H1 (cell line): ENCODE data around the gene ZNF747. TPM values are rescaled to one million over a fixed set of nuclear protein-coding genes. Genes with fewer than 3 reads are reported as not detected.

Experiments used
- BACH1 ChIP-seq: IDR thresholded peaks from 2 replicates; pipeline ENCODE4 v1.6.1; 2012; ENCODE audit warnings: low read length, improper control_type of control experiment
- CHD2 ChIP-seq: IDR thresholded peaks from 2 replicates; pipeline ENCODE4 v1.6.1; 2012; ENCODE audit warnings: low read length, improper control_type of control experiment
- HDAC2 ChIP-seq, 2 experiments: fragments of 300-600 bp in 1 of 2; sonication (generic) in 1 of 2; IDR thresholded peaks; 2 replicates each; pipeline ENCODE4 v1.6.1; 2011 to 2012; ENCODE audit warnings: low read depth in 2 of 2, low read length in 2 of 2, mild to moderate bottlenecking in 2 of 2, moderate library complexity in 2 of 2, borderline replicate concordance in 1 of 2, inconsistent platforms in 1 of 2
- KDM1A ChIP-seq: fragments of 200-600, 300-600 bp; sonication (generic); IDR thresholded peaks from 2 replicates; pipeline ENCODE4 v1.7.1; 2016; ENCODE audit warnings: mild to moderate bottlenecking, low read length, borderline replicate concordance
- MAX ChIP-seq: IDR thresholded peaks from 2 replicates; pipeline ENCODE4 v1.6.1; 2012; ENCODE audit warnings: inconsistent platforms
- PHF8 ChIP-seq: fragments of 200-600 bp; sonication (generic); conservative IDR thresholded peaks from 2 replicates; pipeline ENCODE4 v1.7.1; 2012; ENCODE audit warnings: low read depth, mild to moderate bottlenecking, inconsistent platforms, low read length, moderate library complexity
- POU5F1 ChIP-seq: IDR thresholded peaks from 2 replicates; pipeline ENCODE4 v1.6.1; 2011; ENCODE audit warnings: low read depth, mild to moderate bottlenecking, low read length, moderate library complexity
- SIN3A ChIP-seq, 2 experiments: IDR thresholded peaks in 1 of 2; conservative IDR thresholded peaks in 1 of 2; 2 replicates each; pipeline ENCODE4 v1.6.1; 2011 to 2012; ENCODE audit warnings: low read length in 2 of 2, improper control_type of control experiment in 1 of 2, low read depth in 1 of 2, mild to moderate bottlenecking in 1 of 2
- TEAD4 ChIP-seq: IDR thresholded peaks from 2 replicates; pipeline ENCODE4 v1.6.1; 2012; ENCODE audit warnings: low read depth, low read length, inconsistent platforms, mixed read lengths
- polyA plus RNA-seq, 7 experiments: library from polyadenylated mRNA; depleted of rRNA in 3 of 7; stranded (reverse) in 5 of 7; unstranded in 2 of 7; fragments of >200 nt in 5 of 7; fragments of 200-250 nt in 2 of 7; gene quantifications; 1 replicate in 5 of 7; 2 replicates in 1 of 7; 4 replicates in 1 of 7; pipeline versions ENCODE4 v1.2.1 to v1.2.3, GENCODE V29; 2011 to 2013; ENCODE audit warnings: missing spikeins in 2 of 7, mixed read lengths in 2 of 7
- total RNA-seq: library from RNA; stranded (reverse); fragmentation: NEBNext Ultra II Directional; extraction: Animal tissue kit (Norgen Biotek cat#: 25700); gene quantifications from 2 replicates; pipeline ENCODE4 v1.2.1, GENCODE V29; 2021
- TF ChIP-seq, protein P1 (sequence below): fragments of 300-600 bp; sonication (generic); IDR thresholded peaks from 2 replicates; pipeline ENCODE4 v1.7.1; 2012; ENCODE audit warnings: low read length, moderate library complexity, mild to moderate bottlenecking, inconsistent platforms; ENCODE audit not compliant: insufficient replicate concordance

ZNF747 gene
- total and polyA plus RNA-seq, 2 of the 8 experiments (the other 6 are each of a cell fraction or from before 2014, with no cell fraction given), result 9.9 to 10.3 TPM

DNA sequence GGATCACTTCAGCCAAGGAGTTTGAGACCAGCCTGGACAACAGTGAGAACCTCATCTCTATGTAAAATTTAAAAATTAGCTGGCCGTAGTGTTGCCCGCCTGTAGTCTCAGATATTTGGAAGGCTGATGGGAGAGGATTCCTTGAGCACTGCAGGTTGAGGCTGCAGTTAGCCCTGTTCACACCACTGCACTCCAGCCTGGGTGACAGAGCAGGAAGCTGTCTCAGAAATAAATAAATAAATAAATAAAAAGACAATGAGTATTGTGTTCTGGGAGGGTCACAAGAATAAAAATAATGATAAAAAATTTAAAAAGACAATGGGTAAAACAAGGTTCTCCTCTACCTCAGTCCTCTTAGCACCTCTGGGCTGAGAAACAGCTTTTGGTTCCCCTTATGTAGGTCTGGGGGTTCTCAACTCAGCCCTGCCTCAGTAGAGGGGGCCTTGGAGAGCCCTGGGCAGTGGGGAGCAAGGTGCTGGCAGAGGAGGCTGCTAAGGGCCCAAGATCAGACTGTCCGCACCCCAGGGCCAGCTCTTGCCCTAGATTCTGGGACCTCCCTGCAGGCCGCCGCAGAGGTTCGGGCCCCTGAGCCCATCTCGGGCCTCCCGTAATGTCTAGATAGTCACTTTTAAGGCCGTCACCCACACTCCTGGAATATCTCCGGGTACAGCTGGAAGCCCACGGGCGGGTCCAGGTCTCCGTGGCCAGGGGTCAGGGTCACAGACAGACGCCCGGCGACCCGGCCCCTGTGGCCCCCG, 20.1 kb upstream of the ZNF747 start (continued):
- TF ChIP-seq, protein P1, sequence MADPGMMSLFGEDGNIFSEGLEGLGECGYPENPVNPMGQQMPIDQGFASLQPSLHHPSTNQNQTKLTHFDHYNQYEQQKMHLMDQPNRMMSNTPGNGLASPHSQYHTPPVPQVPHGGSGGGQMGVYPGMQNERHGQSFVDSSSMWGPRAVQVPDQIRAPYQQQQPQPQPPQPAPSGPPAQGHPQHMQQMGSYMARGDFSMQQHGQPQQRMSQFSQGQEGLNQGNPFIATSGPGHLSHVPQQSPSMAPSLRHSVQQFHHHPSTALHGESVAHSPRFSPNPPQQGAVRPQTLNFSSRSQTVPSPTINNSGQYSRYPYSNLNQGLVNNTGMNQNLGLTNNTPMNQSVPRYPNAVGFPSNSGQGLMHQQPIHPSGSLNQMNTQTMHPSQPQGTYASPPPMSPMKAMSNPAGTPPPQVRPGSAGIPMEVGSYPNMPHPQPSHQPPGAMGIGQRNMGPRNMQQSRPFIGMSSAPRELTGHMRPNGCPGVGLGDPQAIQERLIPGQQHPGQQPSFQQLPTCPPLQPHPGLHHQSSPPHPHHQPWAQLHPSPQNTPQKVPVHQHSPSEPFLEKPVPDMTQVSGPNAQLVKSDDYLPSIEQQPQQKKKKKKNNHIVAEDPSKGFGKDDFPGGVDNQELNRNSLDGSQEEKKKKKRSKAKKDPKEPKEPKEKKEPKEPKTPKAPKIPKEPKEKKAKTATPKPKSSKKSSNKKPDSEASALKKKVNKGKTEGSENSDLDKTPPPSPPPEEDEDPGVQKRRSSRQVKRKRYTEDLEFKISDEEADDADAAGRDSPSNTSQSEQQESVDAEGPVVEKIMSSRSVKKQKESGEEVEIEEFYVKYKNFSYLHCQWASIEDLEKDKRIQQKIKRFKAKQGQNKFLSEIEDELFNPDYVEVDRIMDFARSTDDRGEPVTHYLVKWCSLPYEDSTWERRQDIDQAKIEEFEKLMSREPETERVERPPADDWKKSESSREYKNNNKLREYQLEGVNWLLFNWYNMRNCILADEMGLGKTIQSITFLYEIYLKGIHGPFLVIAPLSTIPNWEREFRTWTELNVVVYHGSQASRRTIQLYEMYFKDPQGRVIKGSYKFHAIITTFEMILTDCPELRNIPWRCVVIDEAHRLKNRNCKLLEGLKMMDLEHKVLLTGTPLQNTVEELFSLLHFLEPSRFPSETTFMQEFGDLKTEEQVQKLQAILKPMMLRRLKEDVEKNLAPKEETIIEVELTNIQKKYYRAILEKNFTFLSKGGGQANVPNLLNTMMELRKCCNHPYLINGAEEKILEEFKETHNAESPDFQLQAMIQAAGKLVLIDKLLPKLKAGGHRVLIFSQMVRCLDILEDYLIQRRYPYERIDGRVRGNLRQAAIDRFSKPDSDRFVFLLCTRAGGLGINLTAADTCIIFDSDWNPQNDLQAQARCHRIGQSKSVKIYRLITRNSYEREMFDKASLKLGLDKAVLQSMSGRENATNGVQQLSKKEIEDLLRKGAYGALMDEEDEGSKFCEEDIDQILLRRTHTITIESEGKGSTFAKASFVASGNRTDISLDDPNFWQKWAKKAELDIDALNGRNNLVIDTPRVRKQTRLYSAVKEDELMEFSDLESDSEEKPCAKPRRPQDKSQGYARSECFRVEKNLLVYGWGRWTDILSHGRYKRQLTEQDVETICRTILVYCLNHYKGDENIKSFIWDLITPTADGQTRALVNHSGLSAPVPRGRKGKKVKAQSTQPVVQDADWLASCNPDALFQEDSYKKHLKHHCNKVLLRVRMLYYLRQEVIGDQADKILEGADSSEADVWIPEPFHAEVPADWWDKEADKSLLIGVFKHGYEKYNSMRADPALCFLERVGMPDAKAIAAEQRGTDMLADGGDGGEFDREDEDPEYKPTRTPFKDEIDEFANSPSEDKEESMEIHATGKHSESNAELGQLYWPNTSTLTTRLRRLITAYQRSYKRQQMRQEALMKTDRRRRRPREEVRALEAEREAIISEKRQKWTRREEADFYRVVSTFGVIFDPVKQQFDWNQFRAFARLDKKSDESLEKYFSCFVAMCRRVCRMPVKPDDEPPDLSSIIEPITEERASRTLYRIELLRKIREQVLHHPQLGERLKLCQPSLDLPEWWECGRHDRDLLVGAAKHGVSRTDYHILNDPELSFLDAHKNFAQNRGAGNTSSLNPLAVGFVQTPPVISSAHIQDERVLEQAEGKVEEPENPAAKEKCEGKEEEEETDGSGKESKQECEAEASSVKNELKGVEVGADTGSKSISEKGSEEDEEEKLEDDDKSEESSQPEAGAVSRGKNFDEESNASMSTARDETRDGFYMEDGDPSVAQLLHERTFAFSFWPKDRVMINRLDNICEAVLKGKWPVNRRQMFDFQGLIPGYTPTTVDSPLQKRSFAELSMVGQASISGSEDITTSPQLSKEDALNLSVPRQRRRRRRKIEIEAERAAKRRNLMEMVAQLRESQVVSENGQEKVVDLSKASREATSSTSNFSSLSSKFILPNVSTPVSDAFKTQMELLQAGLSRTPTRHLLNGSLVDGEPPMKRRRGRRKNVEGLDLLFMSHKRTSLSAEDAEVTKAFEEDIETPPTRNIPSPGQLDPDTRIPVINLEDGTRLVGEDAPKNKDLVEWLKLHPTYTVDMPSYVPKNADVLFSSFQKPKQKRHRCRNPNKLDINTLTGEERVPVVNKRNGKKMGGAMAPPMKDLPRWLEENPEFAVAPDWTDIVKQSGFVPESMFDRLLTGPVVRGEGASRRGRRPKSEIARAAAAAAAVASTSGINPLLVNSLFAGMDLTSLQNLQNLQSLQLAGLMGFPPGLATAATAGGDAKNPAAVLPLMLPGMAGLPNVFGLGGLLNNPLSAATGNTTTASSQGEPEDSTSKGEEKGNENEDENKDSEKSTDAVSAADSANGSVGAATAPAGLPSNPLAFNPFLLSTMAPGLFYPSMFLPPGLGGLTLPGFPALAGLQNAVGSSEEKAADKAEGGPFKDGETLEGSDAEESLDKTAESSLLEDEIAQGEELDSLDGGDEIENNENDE, result no peak
- no peak for TF ChIP-seq MAX
- TF ChIP-seq BACH1, result no peak
- no peak for TF ChIP-seq KDM1A
- TF ChIP-seq TEAD4, result no peak
- TF ChIP-seq SIN3A (conservative IDR thresholded peaks at IDR 0.05 in 1 of 2, IDR thresholded peaks at IDR 0.05 in 1 of 2; ENCODE audit: low read depth in 1 of 2, low read length in 2 of 2), result no peak
- TF ChIP-seq CHD2, result no peak
- TF ChIP-seq PHF8, result no peak
- no peak for TF ChIP-seq POU5F1
- TF ChIP-seq HDAC2 (IDR thresholded peaks at IDR 0.05; ENCODE audit: borderline replicate concordance in 1 of 2, low read depth in 2 of 2, low read length in 2 of 2), result no peak
